Activated T-cell treated with anti-CD3 and anti-CD28 coated beads, Interleukin-2, amount 50 U/mL, for 24 hours (primary cell): ENCODE results near the gene GEMIN5.
"Not testable (repeated sequence)": the region's sequence is repeated elsewhere in the genome, so short reads cannot be mapped to it uniquely, and the experiment has no call there.

Experiments used
- DNase-seq: peaks from one replicate; pipeline ENCODE4 v3.0.0-alpha.2; 2020
- H3K27ac Mint-ChIP-seq: 2 replicates; pipeline ENCODE4 v1.8.0; 2020; ENCODE audit warnings: mild to moderate bottlenecking, mixed read lengths
- H3K27me3 Mint-ChIP-seq: 2 replicates; pipeline ENCODE4 v1.8.0; 2020; ENCODE audit warnings: mixed read lengths
- H3K36me3 Mint-ChIP-seq: 2 replicates; pipeline ENCODE4 v1.8.0; 2020; ENCODE audit warnings: low read depth, mixed read lengths
- H3K4me1 Mint-ChIP-seq: 2 replicates; pipeline ENCODE4 v1.8.0; 2020; ENCODE audit warnings: low read depth, mixed read lengths
- H3K4me3 Mint-ChIP-seq: 2 replicates; pipeline ENCODE4 v1.8.0; 2020; ENCODE audit warnings: mild to moderate bottlenecking, moderate library complexity, mixed read lengths
- H3K9me3 Mint-ChIP-seq: 2 replicates; pipeline ENCODE4 v1.8.0; 2020; ENCODE audit warnings: mixed read lengths

The GEMIN5 gene

DNA sequence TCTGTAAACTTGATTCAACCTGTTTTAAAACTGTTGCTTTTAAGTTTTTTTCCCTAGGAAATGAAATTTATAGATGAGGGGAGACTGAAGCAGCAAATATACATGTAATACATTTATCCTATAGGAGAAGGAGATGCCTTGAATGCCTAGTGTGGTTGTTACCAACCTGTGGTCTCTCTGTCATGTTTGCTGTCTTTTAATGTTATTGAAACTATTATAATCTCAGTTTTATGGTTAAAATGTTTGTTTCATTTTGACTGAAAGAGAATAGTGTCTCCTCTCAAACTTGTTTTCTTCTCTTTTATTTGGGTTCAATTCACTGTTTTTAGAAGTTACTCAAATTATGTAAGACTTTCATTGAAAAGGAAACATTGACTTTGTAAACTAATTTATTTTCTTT, 18.7 kb upstream of the GEMIN5 start:
- DNase-seq: no peak
- H3K9me3 Mint-ChIP-seq: no peaks in the 10 kb centered on the region
- H3K27ac Mint-ChIP-seq: no peak overlapping the region
- H3K36me3 Mint-ChIP-seq: peaks cover 75% of the 10 kb centered on the region
- H3K27me3 Mint-ChIP-seq: no peaks in the 10 kb centered on the region
- no peak overlapping the region for H3K4me3 Mint-ChIP-seq
- peaks cover 13% of the 10 kb centered on the region for H3K4me1 Mint-ChIP-seq

DNA sequence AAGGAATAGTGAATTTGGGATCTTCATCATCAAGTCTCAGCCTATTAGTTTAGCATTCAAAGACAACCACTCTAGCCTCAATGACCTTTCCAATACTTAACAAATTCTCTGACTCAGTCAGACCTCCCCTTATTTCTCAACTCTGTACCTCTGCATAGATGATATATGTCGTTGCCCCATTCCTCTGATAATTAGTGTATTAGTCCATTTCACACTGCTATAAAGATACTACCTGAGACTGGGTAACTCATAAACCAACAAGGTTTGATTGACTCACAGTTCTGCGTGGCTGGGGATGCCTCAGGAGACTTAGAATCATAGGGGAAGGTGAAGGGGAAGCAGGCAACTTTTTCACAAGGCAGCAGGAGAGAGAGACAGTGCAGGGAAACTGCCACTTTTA, 11.8 kb upstream of the GEMIN5 start:
- Mint-ChIP-seq H3K36me3 (peaks cover 59% of the 10 kb centered on the region), H3K27ac (no peak overlapping the region), H3K4me1 (peaks cover 34% of the 10 kb centered on the region)

DNA sequence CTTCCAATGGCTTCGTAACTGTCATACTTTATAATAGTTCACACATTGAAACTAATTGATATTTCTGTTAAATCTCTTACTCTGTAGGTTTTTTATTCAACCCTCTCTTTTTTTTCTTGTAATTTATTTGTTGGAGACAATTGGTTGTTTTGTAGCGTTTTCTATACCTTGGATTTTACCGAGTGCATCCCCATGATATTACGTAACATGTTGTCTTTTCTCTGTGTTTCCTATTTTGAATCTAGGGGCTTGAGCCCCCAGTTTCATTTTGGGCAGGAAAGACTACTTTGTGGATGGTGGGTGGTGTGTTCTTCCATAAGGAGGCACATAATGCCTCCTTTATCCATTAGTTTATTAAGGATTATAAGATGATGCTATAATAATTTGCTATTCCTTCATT, 10.3 kb upstream of the GEMIN5 start:
- no peak for DNase-seq
- Mint-ChIP-seq H3K27me3 (no peaks in the 10 kb centered on the region), H3K4me1 (peaks cover 31% of the 10 kb centered on the region), H3K9me3 (no peaks in the 10 kb centered on the region), H3K36me3 (peaks cover 52% of the 10 kb centered on the region), H3K4me3 (no peak overlapping the region), H3K27ac (no peak overlapping the region)

More for the DNA sequence above, 11.8 kb upstream of the GEMIN5 start:
- no peak for DNase-seq
- Mint-ChIP-seq H3K27me3 (no peaks in the 10 kb centered on the region), H3K9me3 (no peaks in the 10 kb centered on the region), H3K4me3 (no peak overlapping the region)

DNA sequence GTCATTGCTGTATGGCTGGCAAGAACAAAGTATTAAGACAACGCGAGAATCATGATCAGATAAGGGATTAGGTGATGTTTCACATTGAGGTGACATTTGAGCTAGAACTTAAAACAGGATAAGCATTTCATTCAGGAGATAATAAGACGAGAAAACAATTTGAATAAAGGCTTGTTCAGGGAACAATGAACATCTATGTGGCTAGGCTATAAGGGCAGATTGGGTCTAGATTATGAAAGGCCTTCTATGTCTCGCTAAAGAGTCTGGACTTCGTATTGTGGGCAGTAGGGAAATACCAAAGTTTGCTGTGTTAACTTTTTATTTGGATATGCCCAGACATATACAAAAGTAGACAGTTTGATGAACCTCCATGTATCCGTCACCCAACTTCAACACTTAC, 9.8 kb upstream of the GEMIN5 start:
- H3K36me3 Mint-ChIP-seq: peaks cover 54% of the 10 kb centered on the region
- no peak overlapping the region for H3K4me3 Mint-ChIP-seq
- H3K27me3 Mint-ChIP-seq: no peaks in the 10 kb centered on the region
- no peak overlapping the region for H3K27ac Mint-ChIP-seq
- H3K9me3 Mint-ChIP-seq: no peaks in the 10 kb centered on the region
- no peak for DNase-seq
- H3K4me1 Mint-ChIP-seq: peaks cover 35% of the 10 kb centered on the region

- no peak for DNase-seq
- H3K36me3 Mint-ChIP-seq: peaks cover 56% of the 10 kb centered on the region
- no peaks in the 10 kb centered on the region for H3K9me3 Mint-ChIP-seq
- H3K27me3 Mint-ChIP-seq: no peaks in the 10 kb centered on the region
- H3K4me3 Mint-ChIP-seq: no peak overlapping the region
- H3K4me1 Mint-ChIP-seq: peaks cover 44% of the 10 kb centered on the region
- H3K27ac Mint-ChIP-seq: no peak overlapping the region
Observed at GRCh38 chr5:154945695-154946301, 7.8 kb upstream of the GEMIN5 start.

GRCh38 chr5:154944716-154945115, 6.7 kb upstream of the GEMIN5 start:
- H3K4me3 Mint-ChIP-seq: no peak overlapping the region
- no peak for DNase-seq
- no peaks in the 10 kb centered on the region for H3K27me3 Mint-ChIP-seq
- H3K4me1 Mint-ChIP-seq: peaks cover 43% of the 10 kb centered on the region
- H3K36me3 Mint-ChIP-seq: peaks cover 45% of the 10 kb centered on the region
- no peak overlapping the region for H3K27ac Mint-ChIP-seq
- H3K9me3 Mint-ChIP-seq: no peaks in the 10 kb centered on the region

DNA sequence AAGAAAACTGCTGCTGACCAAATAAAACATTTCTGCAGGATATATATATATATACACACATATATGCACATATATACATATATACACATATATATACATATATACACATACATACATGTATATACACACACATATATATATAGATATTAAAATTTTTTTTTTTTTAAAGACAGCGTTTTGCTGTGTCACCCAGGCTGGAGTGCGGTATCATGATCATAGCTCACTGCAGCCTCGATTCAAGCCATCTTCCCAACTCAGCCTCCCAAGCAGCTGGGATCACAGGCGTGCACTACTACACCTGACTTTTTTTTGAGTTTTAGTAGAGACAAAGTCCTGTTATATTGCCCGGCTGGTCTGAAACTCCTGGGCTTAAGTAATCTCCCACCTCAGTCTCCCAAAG, 5.5 kb upstream of the GEMIN5 start:
- Mint-ChIP-seq H3K36me3 (peaks cover 33% of the 10 kb centered on the region), H3K4me3 (no peak overlapping the region), H3K27me3 (no peaks in the 10 kb centered on the region), H3K4me1 (peaks cover 40% of the 10 kb centered on the region), H3K27ac (no peak overlapping the region), H3K9me3 (no peaks in the 10 kb centered on the region)
- DNase-seq: no peak

- Mint-ChIP-seq H3K9me3 (no peaks in the 10 kb centered on the region), H3K4me1 (peaks cover 49% of the 10 kb centered on the region), H3K4me3 (peak within 1 kb of the TSS; percentile 94), H3K27ac (peak within 1 kb of the TSS; percentile 97), H3K27me3 (no peaks in the 10 kb centered on the region), H3K36me3 (peaks cover 38% of the 10 kb centered on the region)
- DNase-seq: peak; percentile 95
Observed at GRCh38 chr5:154940772-154941620, 3.0 kb upstream of the GEMIN5 start, which contains the start of gene MRPL22. Gene MRPL22, plus strand, starts transcription at chr5:154941073. Its CDS starts 38 bp downstream, at chr5:154941111.

DNA sequence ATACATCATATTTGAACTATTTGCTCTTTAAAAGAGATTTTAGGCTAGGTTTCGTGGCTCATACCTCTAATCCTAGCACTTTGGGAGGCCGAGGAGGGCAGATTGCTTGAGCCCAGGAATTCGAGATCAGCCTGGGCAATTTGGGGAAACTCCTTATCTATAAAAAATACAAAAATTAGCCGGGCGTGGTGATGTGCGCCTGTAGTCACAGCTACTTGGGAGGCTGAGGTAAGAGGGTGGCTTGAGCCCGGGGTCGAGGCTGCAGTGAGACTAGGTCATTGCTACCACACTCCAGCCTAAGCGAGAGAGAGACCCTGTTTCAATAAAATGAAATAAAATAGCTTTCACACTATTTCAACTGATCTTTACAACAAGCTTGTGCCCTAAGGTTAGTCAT, 2.4 kb upstream of the GEMIN5 start:
- Mint-ChIP-seq H3K36me3 (peaks cover 42% of the 10 kb centered on the region), H3K9me3 (no peaks in the 10 kb centered on the region), H3K4me3 (peak overlapping the region; percentile 94), H3K27me3 (no peaks in the 10 kb centered on the region), H3K27ac (peak overlapping the region; percentile 97), H3K4me1 (peaks cover 54% of the 10 kb centered on the region)
- DNase-seq: no peak

- not testable (repeated sequence) for H3K9me3 Mint-ChIP-seq, DNase-seq, H3K27me3 Mint-ChIP-seq
- Mint-ChIP-seq H3K4me3 (peak overlapping the region; percentile 18), H3K4me1 (peaks cover 63% of the 10 kb centered on the region), H3K36me3 (peaks cover 52% of the 10 kb centered on the region), H3K27ac (peak overlapping the region; percentile 1)
Observed at GRCh38 chr5:154939387-154939786, 1.4 kb upstream of the GEMIN5 start.

DNA sequence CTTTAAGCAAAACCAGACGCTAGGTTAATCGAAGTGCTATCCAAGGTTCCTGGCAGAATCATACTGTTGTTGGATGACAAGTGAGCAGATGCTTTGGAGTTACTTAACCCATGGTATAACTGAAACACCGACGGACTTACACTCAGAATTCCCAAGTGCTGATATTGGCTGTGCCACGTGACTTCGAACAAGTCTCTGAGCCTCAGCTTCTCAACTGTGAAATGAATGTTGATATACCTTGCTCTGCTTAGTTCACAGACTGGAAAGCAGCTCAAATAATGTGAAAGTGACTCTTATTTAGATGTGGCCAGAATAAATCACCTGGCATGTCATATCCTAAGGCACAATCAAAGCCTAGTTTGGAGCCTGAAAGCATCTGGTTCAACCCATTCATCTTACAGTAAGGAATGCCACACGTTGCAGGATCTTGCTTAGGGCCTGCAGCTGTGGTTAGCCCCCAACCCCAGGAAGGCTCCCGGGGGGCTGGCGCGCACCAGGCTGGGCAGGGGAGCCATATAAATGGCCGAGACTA, 759 bp downstream of the GEMIN5 start:
- H3K36me3 Mint-ChIP-seq: peaks cover 65% of the 10 kb centered on the region
- H3K4me1 Mint-ChIP-seq: peaks cover 57% of the 10 kb centered on the region
- H3K27me3 Mint-ChIP-seq: no peaks in the 10 kb centered on the region
- no peak for DNase-seq
- peak overlapping the region; percentile 92 for H3K4me3 Mint-ChIP-seq
- H3K27ac Mint-ChIP-seq: peak overlapping the region; percentile 90
- no peaks in the 10 kb centered on the region for H3K9me3 Mint-ChIP-seq

GRCh38 chr5:154934881-154935280, 3.1 kb downstream of the GEMIN5 start:
- Mint-ChIP-seq H3K27ac (no peak overlapping the region), H3K4me3 (no peak overlapping the region), H3K4me1 (peaks cover 47% of the 10 kb centered on the region), H3K27me3 (no peaks in the 10 kb centered on the region), H3K36me3 (peaks cover 77% of the 10 kb centered on the region), H3K9me3 (no peaks in the 10 kb centered on the region)
- no peak for DNase-seq

DNA sequence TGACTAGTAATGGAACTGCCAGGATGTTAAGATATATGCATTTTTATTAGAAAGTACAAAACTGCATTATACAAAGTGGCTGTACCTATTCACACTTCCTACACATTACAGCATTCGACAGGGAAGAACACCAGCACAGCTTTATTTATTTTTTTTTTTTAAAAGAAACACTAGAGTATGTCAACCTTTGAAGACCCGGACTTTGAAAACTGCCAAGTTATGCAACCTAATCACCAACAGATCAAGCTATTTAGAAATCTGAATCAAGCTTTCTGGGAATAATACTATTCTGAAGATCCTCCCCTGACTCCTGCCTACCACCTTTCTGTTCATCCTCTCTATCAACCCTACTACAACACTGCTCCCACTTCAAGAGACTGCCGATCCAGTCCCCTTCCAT, 4.5 kb downstream of the GEMIN5 start:
- no peak for DNase-seq
- no peak overlapping the region for H3K27ac Mint-ChIP-seq
- H3K27me3 Mint-ChIP-seq: no peaks in the 10 kb centered on the region
- peaks cover 36% of the 10 kb centered on the region for H3K4me1 Mint-ChIP-seq
- H3K36me3 Mint-ChIP-seq: peaks cover 88% of the 10 kb centered on the region
- no peak overlapping the region for H3K4me3 Mint-ChIP-seq
- H3K9me3 Mint-ChIP-seq: no peaks in the 10 kb centered on the region

DNA sequence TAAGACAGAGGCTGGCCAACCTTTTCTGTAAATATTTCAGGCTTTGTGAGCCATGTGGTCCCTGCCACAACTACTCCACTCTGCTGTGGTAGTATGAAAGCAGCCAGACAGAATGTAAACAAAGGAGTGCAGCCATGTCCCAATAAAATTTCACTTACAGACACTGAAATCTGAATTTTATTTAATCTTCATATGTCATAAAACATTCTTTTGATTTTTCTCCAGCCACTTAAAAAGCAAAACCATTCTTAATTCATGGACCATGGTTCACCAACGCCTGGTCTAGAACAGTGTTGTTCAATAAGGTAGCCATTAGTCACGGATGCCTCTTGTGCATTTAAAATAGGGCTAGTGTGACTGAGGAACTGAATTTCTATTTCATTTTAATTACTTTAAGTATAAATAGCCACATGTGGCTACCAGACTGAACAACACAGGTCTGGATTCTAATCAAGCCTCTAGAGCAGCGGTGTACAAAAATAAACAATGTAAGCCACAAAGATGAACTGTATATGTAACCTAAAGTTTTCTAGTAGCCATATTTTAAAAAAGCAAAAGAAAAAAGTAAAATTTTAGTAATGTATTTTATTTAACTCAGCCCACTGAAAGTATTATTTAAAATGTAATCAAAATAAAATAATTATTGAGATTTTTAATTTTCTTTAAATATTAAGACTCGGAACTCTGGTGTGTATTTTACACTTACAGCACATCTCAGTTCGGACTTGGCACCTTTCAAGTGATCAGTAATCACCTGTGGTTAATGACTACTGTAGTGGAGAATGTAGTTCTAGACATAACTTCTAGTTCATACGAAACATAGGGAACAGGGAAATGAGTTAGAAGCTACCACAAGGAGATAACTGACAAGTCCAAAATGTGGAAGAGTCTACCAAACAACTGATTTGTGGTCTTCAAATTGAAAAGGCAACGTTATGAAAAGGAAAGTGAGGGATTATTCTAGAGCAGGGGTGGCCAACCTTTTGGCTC, 14.3 kb downstream of the GEMIN5 start:
- no peaks in the 10 kb centered on the region for H3K4me1 Mint-ChIP-seq
- H3K9me3 Mint-ChIP-seq: no peaks in the 10 kb centered on the region

More for the DNA sequence above, 14.3 kb downstream of the GEMIN5 start:
- Mint-ChIP-seq H3K4me3 (no peak overlapping the region), H3K27me3 (no peaks in the 10 kb centered on the region), H3K36me3 (peaks cover 90% of the 10 kb centered on the region), H3K27ac (no peak overlapping the region)
- DNase-seq: no peak
